Measurements from ENCODE around the gene TECPR2.
A peak's percentile ranks its signal among the peaks of the same experiment; 100 is the strongest.

TECPR2 gene

DNA sequence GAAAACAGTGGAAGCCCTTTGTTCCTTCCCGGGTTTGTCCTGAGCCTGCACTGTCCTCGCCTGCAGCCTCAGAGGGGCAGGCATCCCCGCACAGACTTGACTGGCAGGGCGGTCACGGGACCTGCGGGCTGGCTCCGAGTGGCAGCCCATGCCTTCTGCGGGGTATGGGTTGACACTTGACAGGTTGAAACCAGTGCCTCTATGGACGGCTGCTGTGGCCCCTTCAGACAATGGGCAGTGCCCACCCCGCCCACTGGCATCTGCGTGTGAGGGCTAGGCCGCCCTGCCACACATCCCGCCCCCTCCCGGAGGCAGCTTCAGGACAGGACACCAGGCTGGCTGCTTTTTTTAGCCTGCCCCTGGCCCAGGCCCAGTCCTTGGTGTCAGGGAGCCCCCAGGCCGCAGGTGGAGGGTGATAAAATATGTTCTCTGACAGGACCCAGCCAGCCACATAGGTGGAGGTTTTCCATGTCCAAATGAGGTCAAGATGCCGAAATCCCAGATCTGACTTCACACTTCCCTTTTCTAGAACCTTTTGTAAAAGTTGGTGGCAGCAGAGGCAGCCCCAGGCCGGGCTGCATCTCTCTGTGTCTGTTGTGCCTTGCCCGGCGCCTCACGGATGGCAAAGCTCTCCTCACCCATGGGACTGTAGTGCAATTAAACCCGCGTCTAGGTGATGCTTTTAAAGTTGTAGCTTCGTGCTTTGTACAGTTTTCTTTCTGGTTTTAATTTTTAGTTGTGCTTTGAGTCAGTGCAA lies 136.8 kb downstream of the TECPR2 start:
- TF ChIP-seq, protein P1, sequence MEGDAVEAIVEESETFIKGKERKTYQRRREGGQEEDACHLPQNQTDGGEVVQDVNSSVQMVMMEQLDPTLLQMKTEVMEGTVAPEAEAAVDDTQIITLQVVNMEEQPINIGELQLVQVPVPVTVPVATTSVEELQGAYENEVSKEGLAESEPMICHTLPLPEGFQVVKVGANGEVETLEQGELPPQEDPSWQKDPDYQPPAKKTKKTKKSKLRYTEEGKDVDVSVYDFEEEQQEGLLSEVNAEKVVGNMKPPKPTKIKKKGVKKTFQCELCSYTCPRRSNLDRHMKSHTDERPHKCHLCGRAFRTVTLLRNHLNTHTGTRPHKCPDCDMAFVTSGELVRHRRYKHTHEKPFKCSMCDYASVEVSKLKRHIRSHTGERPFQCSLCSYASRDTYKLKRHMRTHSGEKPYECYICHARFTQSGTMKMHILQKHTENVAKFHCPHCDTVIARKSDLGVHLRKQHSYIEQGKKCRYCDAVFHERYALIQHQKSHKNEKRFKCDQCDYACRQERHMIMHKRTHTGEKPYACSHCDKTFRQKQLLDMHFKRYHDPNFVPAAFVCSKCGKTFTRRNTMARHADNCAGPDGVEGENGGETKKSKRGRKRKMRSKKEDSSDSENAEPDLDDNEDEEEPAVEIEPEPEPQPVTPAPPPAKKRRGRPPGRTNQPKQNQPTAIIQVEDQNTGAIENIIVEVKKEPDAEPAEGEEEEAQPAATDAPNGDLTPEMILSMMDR (IDR thresholded peaks at IDR 0.05; ENCODE audit: low read depth, low read length), result no peak
- DNase-seq (ENCODE audit: extremely low read depth, low read depth), result no peak

DNA sequence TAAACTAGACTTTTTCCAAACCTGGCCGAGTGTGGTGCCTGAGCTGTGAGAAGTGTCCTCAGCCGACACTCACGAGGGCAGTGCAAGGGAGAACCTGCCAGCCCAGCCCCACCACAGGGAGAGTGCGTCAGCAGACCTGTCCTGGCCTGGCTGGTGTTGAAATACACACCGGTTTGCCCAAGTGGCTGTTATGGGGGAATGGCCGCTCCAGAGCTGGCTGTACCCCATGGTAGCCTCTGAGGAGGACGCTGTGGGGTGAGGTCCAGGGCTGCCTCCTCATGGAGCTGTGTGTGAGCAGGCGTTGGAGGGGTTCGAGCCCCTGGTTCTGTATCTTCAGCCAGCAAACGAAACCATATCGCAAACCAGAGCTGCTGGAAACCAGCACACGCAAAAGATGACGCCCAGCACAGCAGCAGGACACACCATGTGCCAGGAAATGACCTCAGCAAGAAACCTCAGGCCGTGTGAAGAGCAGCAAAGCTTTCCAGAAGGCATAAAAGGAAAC lies 137.5 kb downstream of the TECPR2 start:
- DNase-seq (ENCODE audit: extremely low read depth, low read depth), result peak; percentile 47

GRCh38 chr14:102500713-102501112 lies 138.0 kb downstream of the TECPR2 start:
- DNase-seq (ENCODE audit: extremely low read depth, low read depth), result no peak
- TF ChIP-seq, protein P1 (IDR thresholded peaks at IDR 0.05; ENCODE audit: low read depth, low read length), result no peak

More for the DNA sequence above, 137.5 kb downstream of the TECPR2 start:
- TF ChIP-seq, protein P1 (IDR thresholded peaks at IDR 0.05; ENCODE audit: low read depth, low read length), result no peak

DNA sequence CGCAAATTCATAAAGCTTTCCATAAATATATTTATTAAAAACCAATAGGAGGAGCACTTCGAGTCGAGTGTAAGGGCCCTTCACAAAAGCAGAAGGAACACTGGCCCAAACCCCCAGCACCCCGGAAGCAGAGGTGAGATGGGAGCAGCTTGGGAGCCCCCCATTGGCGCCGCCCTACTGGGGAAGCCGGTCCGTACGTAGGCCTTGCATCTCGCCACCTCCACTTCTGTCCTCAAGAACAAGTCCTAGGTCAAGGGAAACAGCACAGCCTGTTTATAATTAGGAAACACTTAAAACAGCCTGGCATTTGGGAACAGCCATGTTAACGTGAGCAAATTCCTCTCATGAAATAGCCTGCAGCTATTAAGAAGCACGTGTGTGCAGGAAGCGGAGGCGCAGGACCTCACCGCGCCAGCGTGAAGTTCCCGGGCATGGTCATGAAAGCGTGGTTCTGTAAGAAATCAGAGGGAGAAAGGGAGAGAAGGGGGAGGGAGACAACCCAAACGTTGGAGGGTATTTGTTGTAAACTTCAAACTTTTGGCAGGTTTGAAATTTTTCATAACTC lies 139.1 kb downstream of the TECPR2 start:
- no peak for DNase-seq (ENCODE audit: extremely low read depth, low read depth)
- TF ChIP-seq, protein P1 (IDR thresholded peaks at IDR 0.05; ENCODE audit: low read depth, low read length), result no peak

- no peak for DNase-seq (ENCODE audit: extremely low read depth, low read depth)
- TF ChIP-seq, protein P1 (IDR thresholded peaks at IDR 0.05; ENCODE audit: low read depth, low read length), result no peak
Measured at GRCh38 chr14:102502571-102502970, 139.8 kb downstream of the TECPR2 start.

- TF ChIP-seq, protein P1 (IDR thresholded peaks at IDR 0.05; ENCODE audit: low read depth, low read length), result no peak
- no peak for DNase-seq (ENCODE audit: extremely low read depth, low read depth)
Measured at GRCh38 chr14:102503641-102504327, 141.0 kb downstream of the TECPR2 start.
